NOMO-1 (cell line): Measurements from ENCODE around the gene ESRRG.
A peak's percentile ranks its signal among the peaks of the same experiment; 100 is the strongest.

Experiments used
- DNase-seq, 2 experiments: peaks; one replicate each; lab custom pipeline; 2025; ENCODE audit not compliant: unreplicated experiment in 2 of 2; lab: John Stamatoyannopoulos, UW

The ESRRG gene

GRCh38 chr1:216632980-216633379 is 90.2 kb downstream of the ESRRG start:
- DNase-seq = peak in 1 of 2 experiments; percentile 10

- DNase-seq = no peak
These were observed 92.7 kb downstream of the ESRRG start for GRCh38 chr1:216630532-216630931.

DNA sequence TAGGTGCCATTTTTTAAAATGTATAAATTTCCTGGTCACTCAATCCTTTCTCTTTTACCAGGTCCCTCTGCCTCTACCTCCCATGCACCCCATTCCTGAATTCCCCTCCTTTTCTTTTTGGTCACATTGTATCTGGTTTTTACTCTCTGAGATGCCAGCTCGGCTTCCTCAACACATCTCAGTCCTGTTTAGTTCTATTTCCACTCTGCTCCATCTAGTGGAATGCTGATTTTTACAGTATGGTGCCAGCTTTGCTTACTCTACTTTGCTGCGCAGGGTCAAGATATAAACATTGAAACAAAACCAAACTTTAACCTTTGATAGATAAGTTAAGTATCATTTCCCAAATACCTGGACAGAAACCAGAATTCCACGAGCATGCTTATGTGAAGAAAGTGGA is 96.0 kb downstream of the ESRRG start:
- no peak for DNase-seq

DNA sequence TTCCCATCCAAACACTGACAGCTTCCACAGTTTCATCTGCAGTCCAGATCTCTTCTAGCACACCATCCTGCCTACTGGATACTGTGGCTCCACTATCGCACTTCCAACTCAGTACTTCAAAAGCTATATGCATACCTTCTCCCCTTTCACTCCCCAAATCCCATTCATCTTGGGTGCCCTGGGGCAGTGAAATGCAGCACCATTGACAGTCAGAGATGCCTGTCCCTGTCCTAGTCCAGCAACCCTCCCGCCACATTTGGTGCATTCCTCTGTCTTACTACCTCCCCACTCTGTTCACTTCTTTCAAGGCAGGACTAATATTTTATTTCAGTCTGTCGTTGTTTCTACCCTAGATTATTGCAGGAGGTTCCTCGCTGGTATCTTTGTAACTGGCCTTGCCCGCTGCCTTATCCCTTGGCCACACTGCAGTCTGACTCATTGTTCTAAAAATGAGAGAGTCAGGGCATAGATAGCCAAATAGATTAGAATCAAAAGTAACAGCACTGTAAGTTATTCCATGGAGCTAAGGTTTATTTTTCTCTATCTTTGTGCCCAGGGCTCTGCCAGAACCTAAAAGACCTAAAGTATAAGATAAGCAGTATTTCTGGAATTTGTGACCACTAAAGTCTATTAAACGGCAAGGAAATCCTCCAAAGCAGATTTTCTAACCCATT is 96.7 kb downstream of the ESRRG start:
- no peak for DNase-seq

DNA sequence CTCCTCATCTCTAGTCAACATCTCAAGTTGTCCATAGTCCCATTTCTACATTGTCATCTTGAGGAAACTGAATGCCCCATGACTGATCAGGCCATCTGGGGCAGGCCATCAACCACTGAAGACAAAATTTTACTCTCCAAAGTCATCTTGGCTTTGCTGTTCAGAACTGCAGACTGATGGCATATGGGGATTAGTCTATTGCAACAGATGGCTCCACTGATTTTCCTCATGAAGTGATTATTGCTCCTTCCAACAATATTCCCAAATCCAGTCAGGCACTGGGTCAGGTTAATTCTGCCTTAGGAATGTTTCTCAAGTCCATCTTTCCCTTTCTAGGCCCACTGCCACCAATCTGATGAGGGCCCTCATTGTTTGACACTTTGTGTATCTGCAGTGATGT is 101.7 kb downstream of the ESRRG start:
- no peak for DNase-seq

DNA sequence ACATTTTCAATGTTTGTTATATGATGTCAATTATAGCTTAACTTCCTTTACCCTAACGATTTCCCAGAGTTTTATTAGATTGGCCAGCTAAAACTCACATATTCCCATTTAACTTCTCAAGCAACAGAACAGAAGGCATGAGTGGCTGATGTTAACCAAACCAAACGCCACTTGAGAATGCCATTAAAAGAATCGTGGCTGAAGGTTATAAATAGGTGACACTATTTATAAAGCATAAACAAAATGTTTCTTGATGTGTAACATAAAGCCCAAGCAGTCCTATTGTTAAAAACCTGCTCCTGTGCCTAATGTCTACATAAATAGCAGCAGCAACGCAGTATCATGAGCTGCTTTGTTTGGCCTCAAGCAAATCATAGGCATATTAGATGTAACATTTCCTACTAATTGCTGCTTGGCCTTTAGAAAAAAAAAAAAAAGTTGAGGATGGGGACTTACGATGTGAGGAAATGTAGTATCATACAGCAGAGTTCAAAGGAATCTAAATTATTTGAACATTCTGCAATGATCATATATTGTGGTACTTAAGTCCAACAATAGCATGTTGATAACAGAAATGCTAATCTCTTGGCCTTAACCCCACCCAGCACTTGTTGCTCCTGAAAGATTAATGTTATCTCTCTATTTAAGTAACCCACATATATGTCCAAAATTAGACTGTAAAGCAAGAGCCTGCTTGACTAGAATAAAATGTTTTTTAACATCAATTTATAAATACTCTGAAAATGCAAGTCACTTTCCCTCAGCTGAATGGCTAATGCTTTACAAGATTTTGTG is 106.0 kb downstream of the ESRRG start:
- no peak for DNase-seq

DNA sequence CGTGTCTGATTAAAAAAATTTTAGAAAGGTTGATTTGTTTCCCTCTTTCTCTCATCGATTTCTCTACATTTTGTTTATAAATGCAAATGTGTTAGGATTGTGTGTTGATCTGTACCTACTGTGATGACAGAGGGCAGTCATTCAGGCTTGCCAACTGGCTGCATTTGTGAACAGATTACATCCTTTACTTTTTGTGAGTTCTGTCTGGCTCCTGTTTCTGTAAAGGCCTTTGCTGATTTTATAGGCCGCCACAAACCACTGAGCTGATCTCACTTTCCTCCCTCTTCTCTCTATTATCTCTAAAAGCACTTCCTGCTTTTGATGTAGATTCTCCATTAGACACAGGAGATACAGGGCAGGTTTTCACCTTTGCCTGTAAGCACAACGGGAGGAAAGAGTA is 106.8 kb downstream of the ESRRG start:
- peak in 1 of 2 experiments; percentile 2 for DNase-seq

GRCh38 chr1:216614011-216614934 is 109.0 kb downstream of the ESRRG start:
- peak in 1 of 2 experiments; percentile 44 for DNase-seq

GRCh38 chr1:216612291-216612690 is 110.9 kb downstream of the ESRRG start:
- DNase-seq = no peak

DNA sequence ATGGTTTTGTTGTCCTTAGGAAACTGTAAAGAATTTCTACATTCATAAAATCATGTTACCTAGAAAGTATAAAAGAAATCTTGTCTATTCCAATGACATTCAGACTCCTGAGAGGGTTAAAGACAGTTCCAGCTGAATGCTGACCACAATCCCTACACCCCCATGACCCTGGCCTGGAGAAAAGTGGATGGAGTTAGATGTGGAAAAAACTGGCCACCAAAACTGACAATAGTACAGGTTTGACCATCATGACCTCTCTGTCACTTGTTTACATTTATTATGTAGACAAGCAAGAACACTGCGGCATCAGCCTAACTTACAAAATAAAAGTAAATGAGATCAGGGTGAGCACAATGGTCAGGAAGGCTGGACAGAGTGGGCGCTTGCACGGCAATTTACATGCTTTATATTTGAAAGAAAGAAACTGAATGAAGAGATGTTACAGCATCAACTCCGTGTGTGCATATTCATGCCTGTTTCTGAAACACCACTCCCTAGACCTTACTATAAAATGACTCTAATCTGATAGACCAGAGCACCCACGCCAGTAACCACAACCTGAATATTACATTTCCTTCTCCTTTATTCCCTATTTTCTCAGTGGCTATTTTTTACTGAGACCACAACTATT is 116.0 kb downstream of the ESRRG start:
- no peak for DNase-seq

DNA sequence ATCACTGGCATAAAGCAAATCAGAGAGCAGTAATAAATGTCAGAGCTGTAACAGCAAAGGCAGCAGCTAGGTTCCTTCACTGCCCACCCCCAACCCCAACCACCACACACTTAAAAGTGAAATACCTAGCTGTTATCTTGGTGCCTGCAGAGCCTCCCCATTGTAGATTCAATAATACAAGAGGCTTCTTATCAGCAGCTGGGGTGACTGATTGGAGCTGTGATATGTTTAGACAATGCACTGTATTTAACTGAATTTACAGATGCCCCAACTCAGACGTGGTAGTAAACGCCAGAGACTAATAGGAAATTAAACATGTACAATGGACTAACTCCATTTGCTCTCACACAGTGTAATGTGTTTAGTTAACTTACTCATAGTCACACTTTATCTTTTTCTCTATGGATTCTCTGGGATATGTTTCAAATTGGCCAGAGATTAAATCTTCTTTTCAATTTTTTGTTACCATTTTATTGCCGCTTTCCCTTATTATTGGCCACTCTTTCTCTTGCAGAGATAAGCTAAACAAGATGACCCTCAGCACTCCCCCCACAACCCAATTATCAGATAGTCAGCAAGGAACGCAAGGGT is 117.1 kb downstream of the ESRRG start:
- DNase-seq = no peak

DNA sequence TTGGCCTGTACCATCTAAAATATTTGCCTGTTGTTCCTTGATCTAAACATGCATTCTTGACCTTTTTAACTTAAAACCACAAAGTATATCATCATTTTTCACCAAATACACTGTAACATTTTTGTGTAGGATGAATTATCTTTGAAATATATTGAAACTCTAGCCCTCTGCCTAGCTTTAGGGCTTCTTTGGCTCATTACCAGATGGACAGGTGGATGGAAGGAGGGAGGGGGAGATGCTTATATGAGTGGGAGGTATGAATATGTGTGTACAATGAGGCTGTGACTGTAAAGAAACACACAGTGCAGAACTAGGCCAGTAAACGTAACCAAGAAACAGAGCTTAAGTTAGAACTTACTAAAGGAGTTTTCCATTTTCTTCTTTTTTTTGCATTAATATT is 118.5 kb downstream of the ESRRG start:
- no peak for DNase-seq

DNA sequence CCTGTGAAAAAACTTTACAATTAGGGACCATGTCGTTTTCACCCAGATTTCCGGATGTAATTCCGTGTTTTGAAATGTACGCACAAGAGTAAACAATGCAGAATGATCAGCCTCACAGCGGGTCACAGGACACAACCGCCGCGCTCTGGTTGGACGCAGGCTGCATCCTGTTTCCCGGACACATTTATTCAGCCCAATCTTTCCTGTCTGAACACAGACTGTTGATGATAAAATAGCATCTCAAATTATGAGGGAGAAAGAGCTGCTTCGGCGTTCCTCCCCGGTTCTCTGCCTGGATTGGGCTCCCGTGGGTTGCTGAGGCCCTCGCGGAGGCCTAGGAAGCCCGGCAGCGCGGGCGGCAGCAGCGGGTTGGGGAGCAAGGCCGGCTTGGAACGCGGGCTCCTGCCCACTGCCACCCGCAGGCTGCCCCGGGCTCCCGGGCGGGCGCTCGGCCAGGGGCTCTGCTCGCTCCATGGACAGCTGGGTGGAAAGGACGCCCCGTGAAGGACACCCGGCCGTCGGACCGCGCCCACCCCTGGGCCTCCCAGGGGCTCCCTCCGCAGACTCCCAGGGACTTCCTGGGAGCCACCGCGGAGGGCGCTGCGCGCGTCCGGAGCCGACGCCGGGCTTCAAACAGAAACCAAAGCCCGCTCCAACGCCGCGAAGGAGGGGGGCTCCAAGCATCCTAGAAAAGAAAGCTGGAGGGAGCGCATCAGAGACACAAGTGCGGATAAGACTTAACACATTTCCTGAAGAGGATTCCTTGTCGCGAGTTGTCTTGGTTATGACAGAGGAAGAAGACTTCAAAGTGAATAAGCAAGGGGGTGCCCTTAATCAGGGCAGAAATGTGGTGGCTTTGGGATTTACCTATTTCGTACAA is 122.3 kb downstream of the ESRRG start:
- peak; percentile 48 to 65 for DNase-seq

GRCh38 chr1:216599851-216600250 is 123.4 kb downstream of the ESRRG start:
- DNase-seq = no peak

DNA sequence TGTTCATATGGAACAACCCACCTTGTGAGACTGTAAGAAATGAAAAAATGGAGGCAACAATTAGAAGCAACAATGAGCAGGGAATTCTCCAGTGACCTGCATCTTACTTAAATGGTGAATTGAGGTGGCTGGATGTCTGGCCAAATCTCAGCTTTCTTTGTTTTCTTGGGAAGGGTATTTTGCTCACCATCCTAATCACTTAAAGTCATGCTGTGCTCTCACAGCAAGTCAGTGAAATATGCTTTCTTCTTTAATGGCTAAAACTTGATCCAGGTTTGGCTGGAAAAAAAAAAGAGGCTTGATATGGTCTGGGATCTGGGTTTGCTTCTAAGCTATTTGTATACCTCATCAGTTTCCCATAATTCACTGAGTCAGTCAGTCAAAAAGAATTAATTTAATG is 124.8 kb downstream of the ESRRG start:
- no peak for DNase-seq

DNA sequence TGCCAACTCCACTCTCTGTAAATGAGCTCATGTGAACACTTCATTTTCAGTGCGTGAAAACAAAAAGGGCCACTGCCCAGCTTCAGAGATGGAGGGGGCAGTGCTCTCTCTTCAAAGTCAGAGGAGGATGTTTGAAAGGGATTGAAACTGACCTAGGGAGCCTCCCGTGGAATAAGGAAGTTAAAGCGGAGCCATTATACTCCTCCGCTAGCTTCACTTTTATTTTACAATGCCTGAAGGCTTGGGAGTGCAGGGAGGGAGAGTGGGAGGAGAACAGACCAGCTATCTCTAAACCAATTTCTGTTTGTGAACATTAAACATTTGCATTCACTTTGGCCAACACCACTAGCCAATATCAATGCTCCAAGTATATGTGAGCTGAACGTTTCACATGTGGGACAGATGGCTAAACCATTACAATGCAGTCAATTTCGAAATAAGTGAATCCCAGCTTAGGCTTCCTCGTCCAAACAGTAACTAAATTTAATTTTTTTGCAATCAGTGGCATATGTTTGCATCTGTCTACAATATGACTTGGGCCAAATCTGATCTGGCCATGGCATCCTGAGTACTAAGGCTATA is 126.9 kb downstream of the ESRRG start:
- peak in 1 of 2 experiments; percentile 47 for DNase-seq

DNA sequence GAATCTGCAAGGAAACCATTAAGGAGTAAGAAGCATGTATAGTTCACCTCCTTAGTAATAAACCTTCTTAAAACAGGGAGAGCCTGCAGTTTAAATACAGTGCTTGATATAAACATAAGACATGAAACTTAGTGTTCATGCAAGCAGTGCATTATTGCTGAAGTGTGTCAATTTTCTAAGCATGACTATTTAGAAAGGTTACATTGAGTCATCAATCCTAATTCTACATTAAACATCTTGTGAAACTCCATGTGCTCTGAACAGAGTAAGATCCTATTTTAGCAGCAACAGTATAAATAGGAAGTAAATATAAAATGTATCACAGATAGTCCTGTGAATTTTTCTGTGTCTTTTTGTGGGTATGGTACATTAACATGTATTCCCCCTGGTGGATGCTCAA is 135.5 kb downstream of the ESRRG start:
- peak in 1 of 2 experiments; percentile 10 for DNase-seq

DNA sequence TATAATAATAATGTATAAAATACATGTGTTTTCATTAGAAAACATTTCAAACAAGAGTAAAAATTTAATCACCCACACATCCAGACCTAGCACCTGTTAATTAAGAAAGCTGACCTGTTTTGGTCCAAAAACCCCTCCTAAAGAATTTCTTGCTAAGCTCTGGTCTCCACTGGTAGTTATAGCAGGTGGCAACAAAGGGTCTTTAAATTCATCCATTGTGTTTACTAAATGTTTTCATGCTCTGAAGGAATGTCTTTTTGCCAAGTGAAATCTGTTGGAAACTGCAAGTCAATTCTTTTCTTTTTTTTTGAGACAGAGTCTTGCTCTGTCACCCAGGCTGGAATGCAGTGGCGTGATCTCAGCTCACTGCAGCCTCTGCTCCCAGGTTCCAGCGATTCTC is 141.1 kb downstream of the ESRRG start:
- no peak for DNase-seq

- DNase-seq = no peak
These were observed 142.6 kb downstream of the ESRRG start for GRCh38 chr1:216580538-216581057.
